GM18858 (cell line): ENCODE results near the gene VRTN.
"Not testable (repeated sequence)": the region's sequence is repeated elsewhere in the genome, so short reads cannot be mapped to it uniquely, and the experiment has no call there.

Experiments
- ATAC-seq: cut with Tn5 transposase; IDR thresholded peaks from one replicate; pipeline ENCODE4 v1.9.1; 2021; ENCODE audit not compliant: unreplicated experiment

Gene VRTN

GRCh38 chr14:74348241-74348734, at the start of gene VRTN:
Gene VRTN (plus strand): TSS chr14:74348471. CDS start chr14:74356784, 8,313 bp downstream.
- ATAC-seq, result no peak

- ATAC-seq, result no peak
These were observed 49.2 kb upstream of the VRTN start for GRCh38 chr14:74299061-74299545.

- ATAC-seq, result no peak
These were observed 46.6 kb upstream of the VRTN start for GRCh38 chr14:74301594-74302151.

GRCh38 chr14:74302152-74302628, 46.1 kb upstream of the VRTN start:
- peak; percentile 13 for ATAC-seq

GRCh38 chr14:74302634-74303569, 45.4 kb upstream of the VRTN start, which contains the start of gene ABCD4:
Gene ABCD4 (minus strand): TSS chr14:74302934. CDS start chr14:74302912, 22 bp downstream.
- peak; percentile 91 for ATAC-seq

GRCh38 chr14:74308695-74309094, 39.6 kb upstream of the VRTN start:
- no peak for ATAC-seq

GRCh38 chr14:74309125-74310022, 38.9 kb upstream of the VRTN start:
- no peak for ATAC-seq

- no peak for ATAC-seq
These were observed 36.1 kb upstream of the VRTN start for GRCh38 chr14:74312161-74312560.

- ATAC-seq, result no peak
These were observed 34.7 kb upstream of the VRTN start for GRCh38 chr14:74313601-74314000.

GRCh38 chr14:74314576-74314975, 33.7 kb upstream of the VRTN start:
- no peak for ATAC-seq

- no peak for ATAC-seq
These were observed 23.3 kb upstream of the VRTN start for GRCh38 chr14:74324931-74325361.

- ATAC-seq, result no peak
These were observed 22.8 kb upstream of the VRTN start for GRCh38 chr14:74325446-74325845.

- no peak for ATAC-seq
These were observed 21.7 kb upstream of the VRTN start for GRCh38 chr14:74326369-74327152.

GRCh38 chr14:74329950-74330552, 18.2 kb upstream of the VRTN start:
- ATAC-seq, result not testable (repeated sequence)

GRCh38 chr14:74333909-74334308, 14.4 kb upstream of the VRTN start:
- ATAC-seq, result no peak

GRCh38 chr14:74346341-74346740, 1.9 kb upstream of the VRTN start:
- ATAC-seq, result no peak

- ATAC-seq, result no peak
These were observed 1.0 kb upstream of the VRTN start for GRCh38 chr14:74347097-74347794.

- no peak for ATAC-seq
These were observed 523 bp upstream of the VRTN start for GRCh38 chr14:74347795-74348100.
